GM12892 (cell line): ENCODE measurements around the gene EEF1A2.

Source experiments
- POLR2A ChIP-seq: IDR thresholded peaks from 2 replicates; pipeline ENCODE4 v1.6.1; 2011; ENCODE audit warnings: low read depth, low read length, control low read depth
- POLR2AphosphoS5 ChIP-seq: IDR thresholded peaks from 2 replicates; pipeline ENCODE4 v1.6.1; 2011; ENCODE audit warnings: low read depth, low read length, control low read depth
- TAF1 ChIP-seq: IDR thresholded peaks from 2 replicates; pipeline ENCODE4 v1.6.1; 2011; ENCODE audit warnings: low read depth, mild to moderate bottlenecking, control low read depth, low read length, borderline replicate concordance

DNA sequence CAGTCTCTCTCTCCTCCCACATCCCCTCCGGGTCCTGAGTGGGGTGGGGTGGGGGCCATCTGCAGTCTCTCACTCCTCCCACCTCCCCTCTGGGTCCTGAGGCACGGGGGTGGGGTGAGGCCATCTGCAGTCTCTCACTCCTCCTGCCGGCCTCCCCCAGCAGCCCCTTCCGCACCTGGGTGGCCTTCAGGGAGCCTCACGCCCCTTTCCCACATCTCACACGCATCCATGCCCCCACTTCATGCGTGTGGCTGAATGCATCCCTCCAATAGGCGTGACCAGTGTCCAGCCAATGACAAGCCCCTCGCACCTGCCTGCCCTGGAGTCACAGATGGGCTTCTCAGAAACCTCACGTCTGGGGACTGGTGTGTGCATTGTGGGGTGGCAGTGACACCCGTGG, 49.7 kb upstream of the EEF1A2 start:
- TF ChIP-seq POLR2A = no peak
- no peak for TF ChIP-seq POLR2AphosphoS5
- TF ChIP-seq TAF1 = no peak
